Right renal pelvis (tissue), 4 donors: Measurements from ENCODE around the gene RNF14. TPM values are rescaled to one million over a fixed set of nuclear protein-coding genes. Genes with fewer than 3 reads are reported as not detected.
A peak's percentile ranks its signal among the peaks of the same experiment; 100 is the strongest.
"Not testable (repeated sequence)": the region's sequence is repeated elsewhere in the genome, so short reads cannot be mapped to it uniquely, and the experiment has no call there.

ENCODE experiments used
- DNase-seq, 4 donors: peaks; one replicate each; pipeline ENCODE4 v3.0.0-alpha.2; 2013; ENCODE audit warnings: low read depth in 4 of 4, low spot score in 3 of 4, missing footprints in 1 of 4
- polyA plus RNA-seq, 4 donors: library from polyadenylated mRNA; unstranded; fragments of 120-200 nt; gene quantifications; one replicate each; pipeline ENCODE4 v1.2.1, GENCODE V29; 2013; ENCODE audit not compliant: insufficient read length in 4 of 4

The RNF14 gene
- 10 to 100 TPM; 58.6 to 72.0 (median 69.1) TPM for polyA plus RNA-seq

GRCh38 chr5:141968914-141969608, at the start of gene RNF14:
TSS of gene RNF14 (plus strand) at chr5:141969105. CDS start at chr5:141973589, 4,484 bp downstream.
- peak; percentile 85 to 87 (median 86) for DNase-seq

GRCh38 chr5:141919218-141920119, 49.4 kb upstream of the RNF14 start:
- no peak for DNase-seq

GRCh38 chr5:141920771-141921170, 48.1 kb upstream of the RNF14 start:
- DNase-seq = no peak

- DNase-seq = not testable (repeated sequence)
Observed at GRCh38 chr5:141922827-141923447, 46.0 kb upstream of the RNF14 start.

GRCh38 chr5:141923448-141924313, 45.2 kb upstream of the RNF14 start, which contains the start of gene DELE1:
TSS of gene DELE1 (plus strand) at chr5:141923871. CDS start at chr5:141923942, 71 bp downstream.
- peak; percentile 85 to 90 (median 87) for DNase-seq

- no peak for DNase-seq
Observed at GRCh38 chr5:141926434-141926833, 42.5 kb upstream of the RNF14 start.

- DNase-seq = no peak
Observed at GRCh38 chr5:141928051-141928450, 40.9 kb upstream of the RNF14 start.

GRCh38 chr5:141929398-141930058, 39.4 kb upstream of the RNF14 start:
- DNase-seq = no peak

- DNase-seq = no peak
Observed at GRCh38 chr5:141931694-141932093, 37.2 kb upstream of the RNF14 start.

GRCh38 chr5:141933151-141933550, 35.8 kb upstream of the RNF14 start:
- no peak for DNase-seq

GRCh38 chr5:141934099-141934844, 34.6 kb upstream of the RNF14 start:
- no peak for DNase-seq

- no peak for DNase-seq
Observed at GRCh38 chr5:141935538-141935937, 33.4 kb upstream of the RNF14 start.

- no peak for DNase-seq
Observed at GRCh38 chr5:141940695-141941271, 28.1 kb upstream of the RNF14 start.

- no peak for DNase-seq
Observed at GRCh38 chr5:141941307-141941706, 27.6 kb upstream of the RNF14 start.

GRCh38 chr5:141941779-141942178, 27.1 kb upstream of the RNF14 start:
- DNase-seq = no peak

- no peak for DNase-seq
Observed at GRCh38 chr5:141942185-141942857, 26.6 kb upstream of the RNF14 start.

- DNase-seq = no peak
Observed at GRCh38 chr5:141944076-141944475, 24.8 kb upstream of the RNF14 start.

GRCh38 chr5:141945511-141946051, 23.3 kb upstream of the RNF14 start:
- DNase-seq = no peak
